Measurements from ENCODE around the gene DOCK2.
A peak's percentile ranks its signal among the peaks of the same experiment; 100 is the strongest.

The DOCK2 gene

DNA sequence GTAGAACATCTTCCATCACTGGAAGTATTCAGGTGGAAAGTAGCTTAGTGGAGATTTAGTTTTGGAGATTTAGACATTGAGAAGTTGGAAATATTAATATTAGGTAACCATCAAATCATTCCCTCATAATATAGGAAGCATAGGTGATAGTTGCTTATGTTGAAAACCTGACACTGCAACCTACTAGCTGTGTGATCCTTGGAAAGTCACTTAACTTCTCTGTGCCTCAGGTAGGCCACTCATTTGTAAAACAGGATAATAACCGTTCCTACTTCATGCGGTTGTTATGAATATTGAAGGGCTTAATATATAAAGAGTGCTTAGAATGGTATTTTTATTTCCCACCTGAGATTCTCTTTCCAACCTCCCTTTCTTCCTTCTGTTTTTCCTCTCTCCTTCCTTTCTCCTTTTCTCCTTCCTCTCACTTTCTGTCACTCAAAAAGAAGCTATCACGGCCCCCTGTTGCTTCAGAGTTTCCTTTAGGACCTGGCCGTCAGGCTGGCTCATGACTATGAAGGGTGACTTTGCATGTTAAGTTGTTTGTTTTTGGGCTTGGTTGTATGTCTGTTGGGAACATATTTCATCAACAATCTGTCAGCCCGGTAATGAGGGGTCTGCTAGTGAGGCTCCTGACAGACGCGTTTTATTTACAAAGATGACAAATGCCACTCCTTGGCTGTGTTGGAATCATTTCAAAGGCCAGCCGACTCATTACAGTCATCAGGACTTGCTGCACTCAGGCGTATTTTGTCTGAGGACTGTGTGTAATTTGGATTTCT is 31.0 kb downstream of the DOCK2 start:
- CTCF ChIA-PET: interaction anchor here (1.1 to 2.0 kb wide), 6 partner anchors 12 to 431 kb away, joined by 3 to 6 read pairs (median 3); partner anchors contain the start of gene DOCK2
- DNase-seq (ENCODE audit: extremely low spot score): no peak
- POLR2A ChIA-PET: no interaction called here
- TF ChIP-seq, protein P1, sequence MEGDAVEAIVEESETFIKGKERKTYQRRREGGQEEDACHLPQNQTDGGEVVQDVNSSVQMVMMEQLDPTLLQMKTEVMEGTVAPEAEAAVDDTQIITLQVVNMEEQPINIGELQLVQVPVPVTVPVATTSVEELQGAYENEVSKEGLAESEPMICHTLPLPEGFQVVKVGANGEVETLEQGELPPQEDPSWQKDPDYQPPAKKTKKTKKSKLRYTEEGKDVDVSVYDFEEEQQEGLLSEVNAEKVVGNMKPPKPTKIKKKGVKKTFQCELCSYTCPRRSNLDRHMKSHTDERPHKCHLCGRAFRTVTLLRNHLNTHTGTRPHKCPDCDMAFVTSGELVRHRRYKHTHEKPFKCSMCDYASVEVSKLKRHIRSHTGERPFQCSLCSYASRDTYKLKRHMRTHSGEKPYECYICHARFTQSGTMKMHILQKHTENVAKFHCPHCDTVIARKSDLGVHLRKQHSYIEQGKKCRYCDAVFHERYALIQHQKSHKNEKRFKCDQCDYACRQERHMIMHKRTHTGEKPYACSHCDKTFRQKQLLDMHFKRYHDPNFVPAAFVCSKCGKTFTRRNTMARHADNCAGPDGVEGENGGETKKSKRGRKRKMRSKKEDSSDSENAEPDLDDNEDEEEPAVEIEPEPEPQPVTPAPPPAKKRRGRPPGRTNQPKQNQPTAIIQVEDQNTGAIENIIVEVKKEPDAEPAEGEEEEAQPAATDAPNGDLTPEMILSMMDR (IDR thresholded peaks at IDR 0.05; ENCODE audit: control extremely low read depth, extremely low read depth, low read depth, missing control alignments): no peak

DNA sequence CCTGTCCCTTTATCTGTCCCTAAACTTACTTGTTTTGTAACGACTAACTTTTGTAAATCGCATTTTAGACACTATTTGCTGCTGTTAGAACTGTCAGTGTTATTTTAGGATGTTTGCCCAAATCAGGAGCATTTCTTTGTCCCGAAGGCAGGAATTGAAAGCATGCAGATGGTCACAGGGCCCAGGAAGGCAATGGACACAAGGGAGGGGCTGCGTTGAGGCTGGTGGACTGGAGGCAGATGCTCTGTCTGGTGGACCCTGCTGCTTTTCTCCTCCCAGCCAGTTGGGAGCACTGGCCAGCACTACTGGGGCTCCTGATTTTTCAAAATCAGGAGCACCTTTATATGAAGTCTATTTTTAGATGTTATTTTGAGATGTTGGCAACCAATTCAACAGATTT is 31.7 kb downstream of the DOCK2 start:
- CTCF ChIA-PET: interaction anchor here (2.0 kb wide), 1 partner anchor 12 kb away, joined by 6 read pairs; no protein-coding TSS in a partner anchor
- no peak for DNase-seq (ENCODE audit: extremely low spot score)
- TF ChIP-seq, protein P1 (IDR thresholded peaks at IDR 0.05; ENCODE audit: control extremely low read depth, extremely low read depth, low read depth, missing control alignments): no peak
- POLR2A ChIA-PET: no interaction called here

DNA sequence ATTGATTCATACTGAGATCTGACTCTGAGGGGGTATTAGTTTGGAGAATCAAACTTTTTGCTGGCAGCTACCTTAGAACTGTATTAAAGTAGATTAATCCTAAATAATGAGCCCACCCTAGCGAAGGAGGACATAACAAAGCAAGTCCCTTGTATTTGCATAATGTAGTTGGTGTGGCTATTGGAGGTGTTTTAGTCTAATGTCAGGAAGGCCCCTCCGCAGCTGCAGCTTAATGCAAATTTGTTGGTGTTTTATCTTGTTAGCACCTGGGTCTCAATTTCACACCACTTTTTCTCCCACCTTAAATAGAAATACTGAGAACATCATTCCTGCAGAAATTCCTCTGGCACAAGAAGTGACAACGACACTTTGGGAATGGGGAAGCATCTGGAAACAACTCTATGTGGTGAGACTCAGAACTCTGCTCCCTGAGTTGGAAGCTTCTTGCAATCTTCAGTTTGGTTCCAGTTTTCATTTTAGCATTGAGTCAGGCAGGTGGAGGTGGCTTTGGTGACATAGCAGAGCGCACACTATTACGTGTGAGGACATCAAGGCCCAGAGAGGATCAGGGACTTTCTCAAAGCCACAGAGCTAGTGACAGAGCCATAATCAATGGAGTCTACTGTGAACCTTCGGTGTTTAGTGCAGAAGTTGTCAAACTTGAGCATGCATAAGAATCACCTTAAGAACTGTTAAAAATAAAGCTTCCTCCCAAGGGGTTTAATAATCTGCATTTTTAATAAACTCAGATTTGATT is 33.9 kb downstream of the DOCK2 start:
- DNase-seq (ENCODE audit: extremely low spot score): peak; percentile 70
- ChIA-PET CTCF (interaction anchor here (0.7 to 2.4 kb wide), 11 partner anchors 11 to 75 kb away, joined by 3 to 16 read pairs (median 4); no protein-coding TSS in a partner anchor), POLR2A (no interaction called here)
- TF ChIP-seq, protein P1 (IDR thresholded peaks at IDR 0.05; ENCODE audit: control extremely low read depth, extremely low read depth, low read depth, missing control alignments): no peak

DNA sequence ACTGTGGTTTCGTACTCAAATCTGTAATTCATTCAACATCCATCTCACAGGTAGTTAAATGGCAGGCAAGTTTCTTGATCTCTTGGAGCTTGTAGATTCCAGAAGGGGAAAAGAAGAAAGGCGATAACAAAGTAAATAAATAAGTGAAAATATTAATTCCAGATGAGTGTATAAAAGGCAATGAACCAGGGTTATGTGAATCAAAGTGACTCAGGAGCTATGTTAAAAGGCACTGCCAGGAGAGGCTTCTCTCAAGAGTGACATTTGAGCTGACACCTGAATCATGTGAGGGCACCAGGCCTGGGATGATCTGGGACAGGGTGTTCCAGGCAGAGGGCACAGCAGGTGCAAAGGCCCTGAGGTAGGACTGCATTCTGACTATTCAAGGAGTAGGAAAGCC is 45.0 kb downstream of the DOCK2 start:
- ChIA-PET POLR2A (no interaction called here), CTCF (interaction anchor here (0.7 to 4.7 kb wide), 5 partner anchors 8 to 62 kb away, joined by 3 to 16 read pairs (median 3); no protein-coding TSS in a partner anchor)
- no peak for DNase-seq (ENCODE audit: extremely low spot score)
- TF ChIP-seq, protein P1 (IDR thresholded peaks at IDR 0.05; ENCODE audit: control extremely low read depth, extremely low read depth, low read depth, missing control alignments): no peak

DNA sequence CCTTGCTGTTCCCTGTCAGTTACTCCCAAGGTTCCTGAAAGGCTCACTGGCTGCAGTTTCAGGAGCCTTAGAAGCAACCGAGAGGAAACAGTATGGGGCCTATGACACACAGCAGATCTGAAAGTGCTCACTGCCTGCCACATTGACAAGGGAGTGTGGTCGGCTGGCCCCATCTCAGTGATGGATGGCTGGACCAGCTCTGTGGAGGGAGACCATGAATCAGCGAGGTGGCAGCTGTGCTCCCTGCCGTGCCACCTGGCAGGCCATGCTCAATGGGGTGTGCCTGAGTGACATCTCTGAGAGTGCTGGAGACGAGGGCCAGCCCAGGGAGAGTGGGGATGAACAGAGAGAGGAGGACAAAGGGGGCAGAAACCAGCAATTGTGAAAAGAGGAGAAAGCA is 49.1 kb downstream of the DOCK2 start:
- CTCF ChIA-PET: interaction anchor here (1.3 to 1.6 kb wide), 3 partner anchors 11 to 20 kb away, joined by 3 to 5 read pairs (median 4); no protein-coding TSS in a partner anchor
- TF ChIP-seq, protein P1 (IDR thresholded peaks at IDR 0.05; ENCODE audit: control extremely low read depth, extremely low read depth, low read depth, missing control alignments): no peak

DNA sequence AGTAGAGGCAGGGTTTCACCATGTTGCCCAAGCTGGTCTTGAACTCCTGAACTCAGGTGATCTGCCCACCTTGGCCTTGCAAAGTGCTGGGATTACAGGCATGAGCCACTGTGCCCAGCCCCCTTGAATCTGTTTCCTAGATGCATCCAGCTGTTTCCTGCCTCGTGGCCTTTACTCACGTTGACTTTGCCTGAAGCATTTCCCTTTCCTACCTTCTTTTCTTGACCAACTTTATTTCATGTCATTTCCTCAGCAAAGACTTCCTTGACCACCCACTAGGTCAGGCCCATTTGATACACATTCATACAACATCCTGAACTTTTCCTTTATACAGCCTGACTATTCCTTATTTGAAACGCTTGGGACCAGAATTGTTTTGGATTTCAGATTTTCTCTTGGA is 51.0 kb downstream of the DOCK2 start:
- POLR2A ChIA-PET: no interaction called here
- CTCF ChIA-PET: interaction anchor here (1.6 to 1.9 kb wide), 2 partner anchors 9 to 17 kb away, joined by 4 to 5 read pairs; no protein-coding TSS in a partner anchor
- DNase-seq (ENCODE audit: extremely low spot score): no peak
- TF ChIP-seq, protein P1 (IDR thresholded peaks at IDR 0.05; ENCODE audit: control extremely low read depth, extremely low read depth, low read depth, missing control alignments): no peak

More for the DNA sequence above, 49.1 kb downstream of the DOCK2 start:
- DNase-seq (ENCODE audit: extremely low spot score): no peak
- POLR2A ChIA-PET: no interaction called here

Measured in GM10248 (cell line).